Kidney capillary endothelial cell (primary cell): ENCODE data around the gene RBPJL.
A peak's percentile ranks its signal among the peaks of the same experiment; 100 is the strongest.

ENCODE experiments used
- DNase-seq: peaks from one replicate; pipeline ENCODE4 v3.0.0-alpha.2; 2018; ENCODE audit warnings: low spot score

RBPJL gene

GRCh38 chr20:45306431-45306982, at the start of gene RBPJL:
TSS of gene RBPJL (plus strand) at chr20:45306840. CDS start at chr20:45306923, 83 bp downstream.
- no peak for DNase-seq

- no peak for DNase-seq
These were observed 49.5 kb upstream of the RBPJL start for GRCh38 chr20:45257161-45257560.

GRCh38 chr20:45257711-45258110, 48.9 kb upstream of the RBPJL start:
- DNase-seq = no peak

- no peak for DNase-seq
These were observed 48.4 kb upstream of the RBPJL start for GRCh38 chr20:45258259-45258658.

GRCh38 chr20:45258664-45259063, 48.0 kb upstream of the RBPJL start:
- DNase-seq = no peak

- DNase-seq = no peak
These were observed 42.9 kb upstream of the RBPJL start for GRCh38 chr20:45263556-45264266.

- no peak for DNase-seq
These were observed 39.7 kb upstream of the RBPJL start for GRCh38 chr20:45266977-45267376.

- no peak for DNase-seq
These were observed 38.1 kb upstream of the RBPJL start for GRCh38 chr20:45268531-45268930.

- no peak for DNase-seq
These were observed 37.6 kb upstream of the RBPJL start for GRCh38 chr20:45269056-45269455.

- no peak for DNase-seq
These were observed 36.8 kb upstream of the RBPJL start for GRCh38 chr20:45269754-45270270.

GRCh38 chr20:45275338-45275737, 31.3 kb upstream of the RBPJL start:
- DNase-seq = no peak

GRCh38 chr20:45279992-45280391, 26.6 kb upstream of the RBPJL start:
- DNase-seq = no peak

- no peak for DNase-seq
These were observed 23.7 kb upstream of the RBPJL start for GRCh38 chr20:45282700-45283550.

- peak; percentile 17 for DNase-seq
These were observed 23.0 kb upstream of the RBPJL start for GRCh38 chr20:45283551-45284057.

- no peak for DNase-seq
These were observed 18.3 kb upstream of the RBPJL start for GRCh38 chr20:45288376-45288775.

GRCh38 chr20:45288860-45289259, 17.8 kb upstream of the RBPJL start:
- DNase-seq = no peak

GRCh38 chr20:45289942-45290676, 16.5 kb upstream of the RBPJL start:
- DNase-seq = no peak

GRCh38 chr20:45290677-45291355, 15.8 kb upstream of the RBPJL start:
- DNase-seq = peak; percentile 70

GRCh38 chr20:45291526-45291925, 15.1 kb upstream of the RBPJL start:
- DNase-seq = no peak

- no peak for DNase-seq
These were observed 14.3 kb upstream of the RBPJL start for GRCh38 chr20:45292343-45292742.
